Astrocyte (in vitro differentiated cells and primary cell): ENCODE data around the gene CLCN1.

Experiments
- CTCF ChIP-seq: IDR thresholded peaks from 2 replicates; pipeline ENCODE4 v1.5.1; 2011; ENCODE audit warnings: low read depth, mild to moderate bottlenecking, inconsistent platforms, low read length, moderate library complexity; ENCODE audit not compliant: insufficient read depth
- EZH2 ChIP-seq: IDR thresholded peaks from 2 replicates; pipeline ENCODE4 v1.6.1; 2012; ENCODE audit warnings: mild to moderate bottlenecking, low read length, inconsistent platforms; ENCODE audit not compliant: insufficient read depth

- TF ChIP-seq CTCF (no peak), EZH2 (no peak)
Measured at GRCh38 chr7:143356414-143357050, 40.6 kb downstream of the CLCN1 start.
